CD1c-positive myeloid dendritic cell (primary cell): ENCODE data around the gene MR1.

Experiments
- DNase-seq: peaks from one replicate; pipeline ENCODE4 v3.0.0-alpha.2; 2016; ENCODE audit errors: extremely low spot score

MR1 gene

DNA sequence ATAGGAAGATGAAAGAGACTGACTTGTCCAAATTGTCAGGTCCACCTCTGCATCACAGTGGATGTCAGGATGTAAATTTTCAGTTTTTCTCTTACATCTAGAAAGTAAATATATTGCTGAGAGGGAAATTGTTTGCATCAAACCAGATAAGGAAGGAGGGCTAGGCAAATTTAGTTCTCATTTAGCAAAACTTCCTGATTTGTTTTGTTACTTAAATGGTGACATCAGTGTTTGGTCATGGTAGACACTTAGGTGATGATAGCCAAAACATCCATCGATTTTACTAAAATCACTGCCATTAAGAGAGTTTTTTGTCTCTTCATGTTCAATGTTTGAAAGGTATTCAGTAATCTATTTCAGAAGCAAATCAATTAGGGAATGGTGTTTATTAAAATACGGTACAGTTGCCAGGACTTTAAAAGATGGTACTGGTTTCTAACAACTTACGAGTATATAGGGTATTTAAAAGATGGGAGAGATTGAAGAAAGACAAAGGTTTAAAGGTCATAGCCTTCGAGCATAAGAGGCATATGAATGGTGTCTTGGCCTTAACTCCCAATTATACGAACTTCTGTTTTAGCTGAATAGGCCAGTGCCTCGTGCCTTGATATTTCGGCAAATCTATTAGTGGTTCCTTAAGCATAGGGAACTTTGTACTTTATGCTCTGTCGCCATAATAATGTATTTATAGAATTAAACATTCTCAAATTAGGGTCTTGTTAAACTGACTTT lies 57.7 kb downstream of the MR1 start:
- DNase-seq = peak; percentile 48

DNA sequence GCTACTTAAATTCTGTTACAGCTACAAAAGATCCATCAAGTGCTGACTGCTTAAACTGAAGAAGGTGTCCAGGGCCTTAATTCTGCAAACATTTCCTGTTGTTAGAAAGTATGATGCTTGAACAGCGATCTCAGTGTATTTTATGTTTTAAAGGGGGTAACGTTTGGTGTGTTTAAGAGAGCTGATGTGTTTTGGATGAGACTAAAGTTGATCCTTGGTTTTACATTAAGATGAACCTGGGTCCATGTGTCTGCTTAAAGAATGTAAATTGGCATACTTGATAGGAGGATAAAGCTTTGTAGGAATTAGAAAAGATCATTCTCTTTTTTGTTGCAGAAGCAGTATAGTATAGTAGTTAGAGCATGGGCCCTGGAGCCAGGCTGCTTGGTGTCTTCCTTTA lies 58.3 kb downstream of the MR1 start:
- no peak for DNase-seq

DNA sequence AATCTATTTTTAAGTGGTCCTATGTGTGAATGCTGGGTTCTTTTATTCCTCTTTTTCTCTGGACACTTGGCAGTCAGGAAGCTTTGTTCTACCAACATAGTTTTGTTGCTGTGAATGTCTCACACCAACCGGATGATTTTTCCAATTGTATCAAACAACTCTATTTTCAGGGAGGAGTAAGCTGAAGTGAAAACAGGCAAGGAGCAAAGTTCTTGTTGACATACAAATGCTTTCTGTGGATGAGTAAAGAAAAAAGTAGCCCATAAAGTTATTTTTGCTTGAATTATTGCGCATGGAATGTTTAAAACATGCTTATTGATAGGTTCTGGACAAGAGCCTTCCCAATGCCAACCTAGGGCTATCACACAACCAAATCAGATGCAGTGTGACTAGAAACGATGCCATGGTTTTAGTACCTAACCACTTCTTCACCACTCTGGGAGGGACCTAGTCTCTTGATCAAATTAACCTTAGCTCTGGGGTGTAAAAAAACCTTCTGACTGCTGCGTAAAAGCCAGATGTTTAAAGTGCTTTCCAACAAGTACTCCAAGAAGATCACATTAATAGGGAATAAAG lies 59.2 kb downstream of the MR1 start:
- DNase-seq = no peak

DNA sequence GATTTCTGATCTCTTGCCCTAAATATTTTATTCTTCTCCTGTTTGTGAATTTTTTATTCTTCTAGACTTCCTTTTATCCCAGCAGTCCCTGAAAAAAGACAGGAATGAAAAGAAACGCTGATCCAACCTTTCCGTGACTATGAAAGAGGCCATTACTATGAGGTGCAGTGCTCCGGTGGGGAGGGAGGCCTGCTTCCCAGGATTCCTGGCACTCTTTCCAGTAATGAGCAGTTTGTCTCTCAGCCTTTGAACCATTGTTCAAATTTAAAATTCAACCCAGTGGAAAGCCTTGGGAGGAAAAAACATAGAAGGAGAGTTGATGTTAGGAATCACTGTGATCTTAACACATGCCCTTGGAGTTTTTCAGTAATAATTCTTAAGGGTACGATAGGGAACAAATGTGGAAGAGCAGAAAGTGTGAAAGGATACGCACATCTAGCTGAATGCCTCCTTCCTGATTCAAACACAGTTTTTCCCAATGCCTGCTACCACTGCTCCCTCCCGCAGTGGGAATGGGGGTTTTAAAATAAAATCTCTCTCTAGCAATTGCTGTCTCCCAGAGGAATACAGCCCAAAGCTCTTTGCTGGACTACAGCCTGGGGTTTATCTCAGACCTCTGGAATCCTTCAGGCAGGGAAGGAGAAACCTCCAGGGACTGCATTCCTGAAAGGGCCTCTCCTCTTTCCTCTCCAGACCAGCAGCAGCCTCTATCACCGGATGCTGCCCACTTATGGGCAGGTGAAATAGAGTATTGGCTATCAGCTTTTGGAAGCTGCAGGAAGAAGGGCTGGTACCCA lies 60.8 kb downstream of the MR1 start:
- DNase-seq = no peak

DNA sequence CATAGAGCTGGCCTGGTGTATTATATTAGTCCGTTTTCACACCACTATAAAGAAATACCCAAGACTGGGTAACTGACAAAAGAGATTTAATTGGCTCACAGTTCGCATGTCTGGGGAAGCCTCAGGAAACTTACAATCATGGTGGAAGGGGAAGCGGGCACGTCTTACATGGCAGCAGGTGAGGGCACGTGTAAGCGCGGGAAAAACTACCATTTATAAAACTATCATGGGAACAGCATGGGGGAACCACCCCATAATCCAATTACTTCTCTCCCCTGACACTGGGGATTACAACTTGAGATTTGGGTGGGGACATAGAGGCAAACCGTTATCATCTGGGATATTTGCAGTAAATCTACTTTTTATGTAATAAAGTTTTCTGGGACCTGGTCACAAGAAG lies 61.5 kb downstream of the MR1 start:
- no peak for DNase-seq

DNA sequence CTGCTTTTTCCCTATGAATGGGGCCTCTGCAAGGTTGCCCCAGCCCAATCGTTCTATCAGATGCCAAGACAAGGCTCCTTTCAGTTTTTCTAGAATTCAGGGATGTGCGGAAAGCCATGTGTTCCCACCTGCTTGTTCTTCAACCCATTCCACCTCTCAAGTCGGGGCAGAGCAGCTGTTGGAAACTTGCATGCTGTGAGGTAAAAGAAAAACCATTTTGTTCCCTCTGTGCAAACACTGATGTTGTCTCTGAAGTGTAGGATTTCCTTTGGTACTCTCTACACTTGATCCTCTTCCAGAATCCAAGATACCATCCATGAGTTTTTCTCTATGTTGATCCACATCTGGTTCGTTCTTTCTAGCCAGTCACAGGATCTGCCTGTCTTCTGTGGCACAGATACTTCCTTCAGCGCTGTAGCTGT lies 62.0 kb downstream of the MR1 start:
- no peak for DNase-seq

DNA sequence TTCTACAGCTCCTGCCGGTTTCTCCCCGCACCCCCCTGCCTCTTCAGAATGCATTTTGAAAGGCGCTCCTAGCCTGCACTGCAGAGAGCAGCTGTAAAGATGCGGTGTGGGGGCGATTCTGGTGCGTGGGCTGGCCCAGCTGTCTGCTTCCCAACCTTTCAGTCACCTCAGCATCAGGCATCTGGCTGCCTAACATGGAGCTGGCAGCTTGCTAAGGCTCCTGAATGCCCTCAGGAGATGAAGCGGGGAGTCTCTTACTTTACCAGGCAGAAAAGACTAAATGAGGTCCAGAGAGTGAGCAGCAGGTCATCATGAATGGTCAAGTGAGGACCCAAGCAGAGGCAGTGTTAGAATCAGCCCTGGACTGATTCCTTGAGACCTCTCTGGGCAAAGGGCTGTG lies 63.5 kb downstream of the MR1 start:
- DNase-seq = no peak

DNA sequence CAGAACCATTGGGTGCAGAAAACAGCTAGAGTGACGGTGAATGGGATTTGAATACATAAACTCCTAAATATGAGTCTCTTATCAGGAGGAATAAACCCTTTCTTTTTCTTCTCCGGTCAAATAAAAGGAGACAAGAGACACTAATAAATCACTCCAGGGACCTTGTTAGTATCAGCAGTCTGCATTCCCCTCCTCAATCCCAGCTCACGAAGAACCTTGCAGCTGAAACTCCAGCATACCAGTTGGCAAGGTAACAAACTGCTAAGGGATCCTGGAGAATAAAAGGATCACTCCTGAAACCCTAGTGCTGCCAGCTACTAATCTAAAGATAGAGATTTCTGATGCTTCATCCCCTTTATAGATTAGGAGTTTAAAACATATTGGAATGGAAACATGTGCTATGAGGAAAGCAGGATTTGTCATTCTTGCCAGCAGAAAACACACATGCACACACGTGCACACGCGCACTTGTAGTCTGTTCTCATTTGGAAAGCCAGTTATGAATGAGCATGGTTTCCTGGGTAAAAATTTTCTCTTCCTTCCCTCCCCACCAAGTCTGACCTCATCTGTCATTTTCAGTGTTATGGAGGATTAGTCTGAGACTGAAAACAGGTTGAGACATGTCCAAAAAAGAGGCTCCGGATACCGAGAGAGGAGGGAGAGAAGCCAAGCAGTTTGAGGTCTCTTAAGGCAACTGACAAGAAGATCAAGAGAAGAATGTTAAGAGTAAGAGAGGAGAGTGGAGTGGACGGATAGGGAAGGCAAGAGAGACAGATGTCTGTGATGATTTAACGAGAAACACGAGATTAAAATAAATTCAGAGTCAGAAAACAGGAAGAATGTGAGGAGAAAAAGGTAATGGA lies 65.6 kb downstream of the MR1 start:
- peak; percentile 37 for DNase-seq

DNA sequence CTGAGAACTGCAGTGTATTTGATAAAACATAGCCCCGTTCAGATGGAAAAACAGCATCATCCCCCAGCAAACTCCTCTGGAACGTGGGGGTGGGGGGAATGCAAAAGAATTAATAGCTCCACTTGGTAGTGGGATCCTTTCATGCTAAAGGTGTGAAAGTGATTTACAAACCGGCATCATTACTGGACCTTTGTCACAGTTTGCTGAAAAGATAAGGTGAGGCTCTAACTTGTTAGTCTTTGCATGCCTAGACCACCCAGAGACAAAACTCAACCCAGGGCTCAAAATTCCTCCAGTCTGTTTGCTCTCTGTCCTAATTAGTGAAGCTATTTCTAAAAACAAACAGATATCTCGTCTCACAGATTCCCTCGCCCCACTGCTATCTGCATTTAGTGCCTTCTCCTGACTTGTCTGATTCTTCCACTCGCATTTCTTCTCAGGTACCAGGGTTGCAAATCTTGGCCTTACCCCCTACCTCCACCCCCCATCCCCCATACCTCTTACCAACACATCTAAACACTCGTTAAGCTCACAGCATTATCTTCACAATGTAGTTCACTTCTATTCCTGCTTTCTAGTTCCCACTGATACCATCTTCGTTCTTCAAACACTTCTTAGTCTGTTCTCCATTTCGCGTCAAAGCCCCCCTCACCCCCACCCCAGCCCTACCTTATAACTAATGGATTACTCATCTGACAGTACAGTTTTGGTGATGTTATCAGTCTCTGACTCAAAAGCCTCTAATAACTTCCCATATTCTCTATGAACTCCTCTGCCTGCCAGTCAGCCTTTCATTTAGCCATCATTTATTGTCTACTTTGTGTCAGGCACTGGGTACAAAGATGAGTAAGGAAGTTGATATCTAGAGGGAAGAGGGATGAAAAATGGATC lies 66.5 kb downstream of the MR1 start:
- DNase-seq = peak; percentile 72

DNA sequence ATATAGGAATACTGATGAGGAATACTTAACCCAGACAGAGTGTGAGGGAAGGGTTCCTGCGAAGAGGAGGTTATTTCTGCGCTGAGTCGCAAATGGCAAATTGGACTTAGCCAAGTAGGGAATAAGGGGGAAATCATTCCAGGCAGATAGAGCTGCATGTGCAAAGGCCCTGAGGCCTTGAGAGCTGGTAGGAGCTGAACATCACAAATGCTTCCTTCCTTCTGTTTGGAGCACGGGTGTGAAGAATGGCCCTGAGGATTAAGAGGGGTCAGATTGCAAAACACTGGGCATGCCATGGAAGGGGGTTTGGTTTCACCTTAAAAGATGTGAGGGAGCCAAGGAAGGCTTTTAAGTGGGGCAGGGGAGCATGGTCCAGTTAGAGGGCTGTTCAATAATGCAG lies 67.2 kb downstream of the MR1 start:
- DNase-seq = no peak

DNA sequence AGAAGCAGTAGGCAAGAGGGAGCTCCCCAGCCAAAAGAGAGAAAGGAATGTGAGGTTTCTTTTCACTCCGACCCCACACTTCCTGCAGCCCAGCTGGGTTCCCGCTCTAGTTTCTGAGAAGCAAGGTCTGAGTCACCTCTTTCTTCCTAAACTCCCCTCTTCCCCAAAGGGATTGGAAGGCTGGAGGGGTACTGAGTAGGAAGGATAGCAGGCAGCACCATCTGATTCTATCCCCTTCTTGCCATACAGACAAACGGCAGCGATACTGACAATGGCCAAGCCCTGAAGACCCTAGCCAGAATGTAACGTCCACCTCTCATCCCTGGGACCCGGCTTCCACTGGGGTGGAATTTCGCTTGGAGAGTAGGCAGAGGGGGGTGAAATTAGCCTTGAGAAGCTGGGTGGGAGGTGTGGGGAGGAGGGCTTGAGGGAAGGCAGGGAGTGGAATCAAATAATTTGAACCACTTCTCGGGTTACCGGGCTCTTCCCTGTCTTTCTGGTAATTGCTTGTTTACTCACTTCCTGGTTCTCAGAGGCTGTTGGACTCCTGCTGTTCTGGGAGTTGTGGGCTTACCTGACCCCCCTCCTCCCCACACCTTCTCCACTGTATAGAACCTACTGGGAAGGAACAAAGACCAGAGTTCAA lies 67.9 kb downstream of the MR1 start:
- peak; percentile 51 for DNase-seq

DNA sequence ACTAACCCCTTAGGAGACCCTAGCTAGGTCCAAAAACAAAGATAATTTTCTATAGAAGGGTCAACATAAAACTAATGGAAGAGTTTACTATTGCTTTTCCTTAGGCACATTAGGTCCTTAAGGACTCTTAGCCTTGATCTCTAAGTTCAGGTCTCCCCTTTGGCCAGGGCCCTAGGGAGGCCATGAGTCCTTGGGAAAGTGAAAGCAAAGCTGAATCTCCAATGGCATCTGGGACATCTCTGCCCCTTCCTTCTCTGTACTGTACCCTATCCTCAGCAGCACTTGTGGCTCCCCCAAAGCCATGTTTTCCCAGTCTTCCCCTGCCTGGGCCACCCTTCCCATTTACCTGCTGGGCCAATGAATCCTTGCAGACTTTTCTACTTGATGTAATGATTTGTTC lies 69.1 kb downstream of the MR1 start:
- DNase-seq = no peak

DNA sequence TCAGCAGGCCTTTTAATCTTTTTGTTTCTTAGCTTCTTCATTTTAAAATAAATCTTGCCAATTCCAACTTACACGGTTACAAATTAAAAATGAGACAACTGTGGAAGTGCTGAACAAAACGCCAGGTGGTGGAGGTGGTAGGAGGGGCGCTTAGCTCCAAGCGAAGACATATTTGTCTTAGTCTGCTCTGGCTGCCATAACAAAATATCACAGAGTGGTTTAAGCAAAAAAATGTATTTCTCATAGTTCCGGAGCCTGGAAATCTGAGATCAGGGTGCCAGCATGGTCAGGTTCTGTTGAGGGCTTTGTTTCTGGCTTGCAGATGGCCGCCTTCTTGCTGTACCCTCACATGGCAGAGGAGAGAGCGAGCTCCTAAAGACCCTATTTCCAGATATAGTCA lies 69.6 kb downstream of the MR1 start:
- no peak for DNase-seq

DNA sequence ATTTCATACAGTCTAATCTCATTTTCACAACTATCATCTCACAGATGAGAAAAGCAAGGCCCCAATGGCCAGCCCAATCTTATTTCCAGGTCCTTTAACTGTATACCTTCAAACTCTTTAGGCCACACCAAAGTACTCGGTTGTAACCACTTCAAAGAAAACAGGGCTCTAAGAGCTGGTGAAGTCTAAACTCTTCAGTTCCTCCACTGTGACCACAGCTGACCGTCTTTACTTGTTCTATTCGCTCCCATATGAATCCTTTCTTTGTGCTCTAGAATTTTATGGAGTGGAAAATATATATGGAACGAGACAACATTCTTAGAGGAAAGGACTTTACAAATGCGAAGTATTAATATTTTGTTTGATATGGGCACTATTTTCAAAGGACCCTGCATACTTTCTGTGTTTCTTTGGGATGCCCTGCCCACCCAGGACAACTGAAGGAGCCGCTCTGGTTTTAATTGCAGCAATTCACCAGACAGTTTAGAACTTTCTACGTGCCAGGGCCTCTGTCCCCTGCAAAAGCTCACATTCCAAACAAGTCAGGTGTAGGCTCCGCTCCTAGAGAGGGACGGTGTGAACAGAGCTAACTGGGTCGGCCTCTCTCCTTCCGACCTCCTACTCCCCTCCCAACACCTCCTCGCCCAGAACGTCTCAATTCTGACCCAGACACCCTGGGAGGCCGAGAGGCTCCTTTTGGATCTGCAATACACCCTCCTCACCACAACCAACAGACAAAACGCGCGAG lies 70.4 kb downstream of the MR1 start:
- no peak for DNase-seq

DNA sequence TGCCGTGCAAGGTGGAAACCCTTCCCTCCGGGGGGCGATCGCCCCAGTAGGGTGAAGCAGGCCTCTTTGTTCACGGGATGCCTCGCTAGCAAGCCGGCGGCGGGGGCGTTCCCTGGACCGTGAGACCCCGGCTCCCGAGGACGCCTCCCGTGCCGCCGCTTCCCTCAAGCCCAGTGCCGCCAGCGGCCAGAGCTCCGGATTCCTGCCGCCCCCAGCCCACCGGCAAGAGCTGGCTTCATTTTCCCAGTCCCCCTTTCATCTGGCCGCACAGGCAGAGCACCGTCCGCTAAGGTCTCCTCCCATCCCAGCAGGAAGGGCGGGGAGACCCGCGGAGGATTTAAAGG lies 71.0 kb downstream of the MR1 start:
- DNase-seq = peak; percentile 42

DNA sequence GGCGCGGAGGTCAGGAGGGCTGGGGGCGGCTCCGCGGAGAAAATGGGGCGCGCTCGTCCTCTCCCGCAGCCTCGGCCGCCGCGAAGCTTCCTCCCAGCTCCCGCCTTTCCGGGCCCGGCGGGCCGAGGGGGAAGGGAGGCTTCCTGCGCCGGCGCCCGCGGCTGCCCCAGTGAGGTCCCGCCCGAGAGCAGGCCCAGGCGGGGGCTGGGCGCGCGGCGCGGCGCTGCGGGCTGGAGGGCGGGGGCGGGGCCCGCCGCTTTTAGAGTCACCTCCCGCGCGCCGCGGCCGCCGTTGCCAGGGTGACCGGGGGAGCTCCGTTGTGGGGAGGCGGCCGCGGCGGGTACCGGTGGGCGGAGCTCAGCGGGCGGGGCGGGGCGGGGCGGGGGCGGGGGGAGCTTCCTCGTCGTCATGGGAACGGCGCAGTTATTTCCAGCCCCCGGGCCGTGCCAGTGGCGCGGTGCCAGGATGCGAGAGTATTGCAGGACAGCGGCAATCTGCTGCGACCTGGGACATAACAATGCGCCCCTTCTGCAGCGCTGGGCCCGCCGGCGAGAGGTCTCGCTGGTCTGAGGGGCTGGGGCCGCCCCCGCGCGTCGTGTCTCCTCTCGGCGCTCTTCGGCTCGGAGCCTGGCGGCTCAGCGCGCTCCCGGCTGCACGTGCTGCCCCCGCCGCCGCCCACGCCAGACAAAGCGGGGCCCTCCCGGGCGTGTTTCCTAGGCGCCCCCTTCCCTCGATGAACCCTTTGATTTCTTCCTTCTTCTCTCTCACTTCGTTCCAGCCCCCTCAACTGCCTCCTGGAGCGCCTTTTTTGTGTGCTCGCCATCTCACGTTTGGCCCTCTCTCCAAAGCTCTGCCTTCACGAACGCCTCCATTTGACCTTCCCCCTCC lies 71.6 kb downstream of the MR1 start:
- DNase-seq = peak; percentile 94

DNA sequence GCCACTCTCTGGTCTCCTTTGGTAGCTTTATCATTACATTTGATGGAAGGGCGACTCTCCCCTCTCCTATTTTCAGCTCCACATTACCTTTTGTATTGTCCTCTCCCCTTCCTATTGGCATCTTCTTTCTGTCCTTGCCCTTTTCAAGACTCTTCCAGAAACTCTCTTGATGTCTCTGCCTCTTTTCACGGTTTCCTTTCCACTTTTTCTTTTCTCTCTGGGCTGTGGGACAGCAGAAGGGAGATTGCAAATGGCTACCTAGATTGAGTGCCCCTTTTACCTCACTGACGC lies 72.2 kb downstream of the MR1 start:
- no peak for DNase-seq

DNA sequence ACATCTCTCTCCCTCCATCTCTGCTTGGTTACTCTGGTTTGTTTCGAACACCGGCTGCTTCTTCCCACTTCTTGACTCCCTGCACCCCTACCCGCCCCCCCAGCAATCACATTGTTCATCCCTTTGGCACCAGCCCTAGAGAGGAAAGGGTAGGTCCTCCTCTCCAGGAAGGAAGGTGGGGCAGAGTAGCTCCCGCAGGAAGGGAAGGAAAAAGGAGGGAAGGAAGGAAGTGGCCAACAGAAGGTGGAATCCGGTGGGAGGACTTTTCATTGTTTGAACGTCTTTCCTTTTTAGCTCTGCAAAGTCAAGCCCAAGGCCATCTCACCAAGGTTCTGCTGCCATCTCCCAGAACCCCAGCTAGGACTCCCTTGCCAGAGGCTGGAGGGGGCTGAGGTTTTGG lies 72.7 kb downstream of the MR1 start:
- no peak for DNase-seq

DNA sequence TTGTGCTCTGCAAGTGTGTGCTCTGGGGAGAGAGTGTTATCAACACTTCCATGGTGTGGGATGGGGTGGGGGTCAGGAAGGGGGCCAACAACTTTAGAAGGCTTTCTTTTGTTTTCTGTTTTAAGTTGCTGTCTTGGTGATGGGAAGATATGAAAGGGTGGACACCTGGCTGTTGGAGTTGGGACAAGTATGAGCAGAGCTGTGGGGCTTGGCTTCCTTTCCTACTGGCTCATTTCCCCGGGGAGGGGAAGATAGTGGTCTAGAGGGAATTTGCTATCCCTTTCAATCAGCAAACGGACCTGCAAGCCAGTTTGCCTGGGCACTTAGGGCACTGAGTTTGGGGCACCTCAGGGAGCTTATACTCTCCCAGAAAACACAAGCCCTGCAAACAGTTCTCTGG lies 73.9 kb downstream of the MR1 start:
- DNase-seq = no peak
